BJ (cell line): ENCODE data around the gene CASP1. TPM values are rescaled to one million over a fixed set of nuclear protein-coding genes. Genes with fewer than 3 reads are reported as not detected.
"Not testable (repeated sequence)": the region's sequence is repeated elsewhere in the genome, so short reads cannot be mapped to it uniquely, and the experiment has no call there.

Source experiments
- CTCF ChIA-PET: fragments of 350-600 bp; formaldehyde crosslinking; extraction: SDS; loops from one replicate; lab custom pipeline; 2021; ENCODE audit warnings: antibody characterized with exemption, inconsistent platforms; lab: Yijun Ruan, JAX
- POLR2A ChIA-PET: fragments of 300-600 bp; sonication (Branson Sonifier 250); formaldehyde crosslinking; extraction: SDS; loops from one replicate; lab custom pipeline; 2021; ENCODE audit warnings: antibody characterized with exemption; lab: Charles Lee
- DNase-seq: peaks from one replicate; pipeline ENCODE4 v3.0.0-alpha.2; 2011; ENCODE audit warnings: low read depth
- H3K27me3 ChIP-seq: 2 replicates; pipeline ENCODE4 v1.6.0; 2011; ENCODE audit warnings: low read length; ENCODE audit not compliant: control insufficient read depth, insufficient read depth
- H3K36me3 ChIP-seq: 2 replicates; pipeline ENCODE4 v1.5.1; 2011; ENCODE audit warnings: low read length; ENCODE audit not compliant: control insufficient read depth, insufficient read depth
- H3K4me3 ChIP-seq: 2 replicates; pipeline ENCODE4 v1.5.1; 2011; ENCODE audit warnings: low read depth, mild to moderate bottlenecking, control low read depth, low read length
- polyA plus RNA-seq: library from polyadenylated mRNA; depleted of rRNA; stranded (reverse); fragments of >200 nt; gene quantifications from 2 replicates; pipeline ENCODE4 v1.2.3, GENCODE V29; 2011
- TF ChIP-seq, protein P1 (sequence below): IDR thresholded peaks from 2 replicates; pipeline ENCODE4 v1.5.1; 2011; ENCODE audit warnings: low read depth, mild to moderate bottlenecking, control low read depth, inconsistent platforms, low read length, moderate library complexity; ENCODE audit not compliant: insufficient read depth

The CASP1 gene
- polyA plus RNA-seq, 1 experiment = 5.1 TPM

DNA sequence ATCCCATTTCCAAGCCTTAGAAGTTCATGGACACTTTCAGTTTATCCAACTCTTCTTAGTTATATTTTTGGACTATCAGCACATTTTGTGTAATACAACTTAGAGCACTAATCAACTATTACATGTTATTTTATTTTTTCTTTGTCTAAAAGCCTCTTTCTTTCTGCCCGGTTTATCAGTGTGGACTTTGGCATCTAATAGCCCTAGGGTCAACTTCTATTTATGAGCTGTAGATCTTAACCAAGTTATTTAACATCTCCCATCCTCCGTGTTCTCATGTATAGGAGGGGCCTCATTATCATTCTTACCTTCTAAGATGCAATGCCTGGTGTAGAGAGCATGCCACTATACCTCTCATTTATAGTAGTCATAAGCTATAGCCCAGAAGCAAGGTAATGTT lies 5.8 kb upstream of the CASP1 start:
- no peak overlapping the region for H3K4me3 ChIP-seq
- POLR2A ChIA-PET = no interaction called here
- no peak for DNase-seq
- TF ChIP-seq, protein P1, sequence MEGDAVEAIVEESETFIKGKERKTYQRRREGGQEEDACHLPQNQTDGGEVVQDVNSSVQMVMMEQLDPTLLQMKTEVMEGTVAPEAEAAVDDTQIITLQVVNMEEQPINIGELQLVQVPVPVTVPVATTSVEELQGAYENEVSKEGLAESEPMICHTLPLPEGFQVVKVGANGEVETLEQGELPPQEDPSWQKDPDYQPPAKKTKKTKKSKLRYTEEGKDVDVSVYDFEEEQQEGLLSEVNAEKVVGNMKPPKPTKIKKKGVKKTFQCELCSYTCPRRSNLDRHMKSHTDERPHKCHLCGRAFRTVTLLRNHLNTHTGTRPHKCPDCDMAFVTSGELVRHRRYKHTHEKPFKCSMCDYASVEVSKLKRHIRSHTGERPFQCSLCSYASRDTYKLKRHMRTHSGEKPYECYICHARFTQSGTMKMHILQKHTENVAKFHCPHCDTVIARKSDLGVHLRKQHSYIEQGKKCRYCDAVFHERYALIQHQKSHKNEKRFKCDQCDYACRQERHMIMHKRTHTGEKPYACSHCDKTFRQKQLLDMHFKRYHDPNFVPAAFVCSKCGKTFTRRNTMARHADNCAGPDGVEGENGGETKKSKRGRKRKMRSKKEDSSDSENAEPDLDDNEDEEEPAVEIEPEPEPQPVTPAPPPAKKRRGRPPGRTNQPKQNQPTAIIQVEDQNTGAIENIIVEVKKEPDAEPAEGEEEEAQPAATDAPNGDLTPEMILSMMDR = no peak
- no peaks in the 10 kb centered on the region for H3K27me3 ChIP-seq
- CTCF ChIA-PET = no interaction called here
- H3K36me3 ChIP-seq = no peaks in the 10 kb centered on the region

DNA sequence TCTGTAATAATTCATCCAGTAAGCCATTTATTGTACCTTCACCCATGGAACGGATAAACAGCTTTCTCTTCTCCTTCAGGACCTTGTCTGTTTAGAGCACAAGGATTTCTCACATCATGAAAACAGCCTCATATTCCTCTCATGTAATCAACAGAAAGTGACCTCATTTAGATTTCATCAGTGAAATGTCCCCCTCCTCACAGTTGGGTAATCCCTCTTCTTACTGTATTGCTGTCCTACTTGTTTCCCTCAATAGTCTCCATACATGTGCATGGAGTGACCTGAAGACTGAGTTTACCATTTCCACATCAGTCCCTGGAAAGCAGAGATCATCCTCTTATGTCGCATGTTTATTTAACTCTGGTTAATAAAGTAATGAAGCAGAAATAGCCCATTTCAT lies 556 bp downstream of the CASP1 start:
- H3K4me3 ChIP-seq = peak overlapping the region; percentile 42
- not testable (repeated sequence) for DNase-seq, H3K36me3 ChIP-seq, H3K27me3 ChIP-seq
- ChIA-PET POLR2A (interaction anchor here (0.6 kb wide), 1 partner anchor 12 kb away, joined by 3 read pairs; no protein-coding TSS in a partner anchor), CTCF (interaction anchor here (1.4 kb wide), 1 partner anchor 12 kb away, joined by 3 read pairs; no protein-coding TSS in a partner anchor)

DNA sequence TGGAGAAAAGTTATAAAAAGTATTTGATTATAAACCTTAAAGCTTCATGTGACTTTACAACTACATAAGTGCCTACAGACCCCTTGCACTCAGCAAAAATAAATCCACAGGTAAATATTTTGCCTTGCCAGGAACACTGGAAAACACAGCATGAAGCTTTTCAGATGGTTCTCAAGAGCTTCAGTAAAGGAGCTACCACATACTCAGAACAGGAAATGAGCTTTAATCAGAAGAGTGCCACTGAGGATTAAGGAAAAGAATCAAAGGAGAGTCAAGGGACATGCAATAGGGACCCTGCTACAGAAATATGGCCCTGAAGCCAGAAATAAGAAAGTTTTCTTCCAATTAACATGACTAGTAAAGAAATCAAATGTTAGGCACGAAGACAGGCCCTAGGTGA lies 1.2 kb downstream of the CASP1 start:
- Histone ChIP-seq H3K27me3 (no peaks in the 10 kb centered on the region), H3K4me3 (no peak overlapping the region), H3K36me3 (peaks cover 2% of the 10 kb centered on the region; the same call in 1 of the 2 replicates)
- ChIA-PET POLR2A (interaction anchor here (0.6 kb wide), 1 partner anchor 13 kb away, joined by 3 read pairs; no protein-coding TSS in a partner anchor), CTCF (interaction anchor here (1.4 kb wide), 1 partner anchor 12 kb away, joined by 3 read pairs; no protein-coding TSS in a partner anchor)
- TF ChIP-seq, protein P1 = no peak
- no peak for DNase-seq

DNA sequence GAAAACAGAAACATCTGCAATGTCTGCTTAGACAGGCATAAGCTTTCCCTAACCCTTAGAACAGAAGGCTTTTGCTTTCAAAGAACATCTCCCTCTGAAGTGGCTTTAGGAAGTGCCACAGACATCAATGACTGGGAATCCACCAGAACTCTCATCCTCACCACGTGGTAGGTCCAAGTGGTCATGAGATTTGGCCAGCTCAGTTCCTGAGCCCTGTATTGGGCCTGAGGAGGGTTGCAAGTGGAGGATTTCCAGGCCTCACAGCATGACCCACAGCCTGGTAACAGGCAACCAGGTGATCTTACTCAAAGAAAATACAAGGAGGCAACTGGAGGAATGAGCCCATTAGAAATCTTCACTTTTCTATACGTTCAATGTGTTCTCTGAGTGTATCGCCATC lies 1.6 kb downstream of the CASP1 start:
- peaks cover 2% of the 10 kb centered on the region; the same call in 1 of the 2 replicates for H3K36me3 ChIP-seq
- DNase-seq = no peak
- no peaks in the 10 kb centered on the region for H3K27me3 ChIP-seq
- H3K4me3 ChIP-seq = no peak overlapping the region
- POLR2A ChIA-PET = no interaction called here
- CTCF ChIA-PET = interaction anchor here (1.4 kb wide), 1 partner anchor 13 kb away, joined by 3 read pairs; no protein-coding TSS in a partner anchor
- TF ChIP-seq, protein P1 = no peak

DNA sequence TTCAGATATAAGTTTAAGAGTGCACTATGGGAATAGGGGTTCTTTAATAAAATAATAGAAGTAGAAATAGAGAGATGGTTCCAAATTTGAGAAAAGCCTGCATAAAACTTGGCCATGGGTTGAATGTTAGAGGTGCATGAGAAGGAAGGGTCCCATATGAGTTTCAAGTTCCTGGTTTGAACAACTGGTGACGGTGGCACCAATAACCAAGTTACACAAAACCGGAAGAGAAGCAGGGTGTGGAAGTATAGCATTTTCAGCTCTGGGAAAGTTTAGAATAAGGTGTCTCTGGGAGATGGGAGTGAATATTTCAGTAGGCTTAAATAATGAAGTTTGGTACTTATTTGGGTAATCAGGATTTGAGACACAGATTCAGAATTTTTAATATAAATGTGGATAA lies 2.4 kb downstream of the CASP1 start:
- ChIA-PET POLR2A (no interaction called here), CTCF (no interaction called here)
- no peaks in the 10 kb centered on the region for H3K27me3 ChIP-seq
- H3K4me3 ChIP-seq = no peak overlapping the region
- DNase-seq = no peak
- peaks cover 2% of the 10 kb centered on the region; the same call in 1 of the 2 replicates for H3K36me3 ChIP-seq
- TF ChIP-seq, protein P1 = no peak

DNA sequence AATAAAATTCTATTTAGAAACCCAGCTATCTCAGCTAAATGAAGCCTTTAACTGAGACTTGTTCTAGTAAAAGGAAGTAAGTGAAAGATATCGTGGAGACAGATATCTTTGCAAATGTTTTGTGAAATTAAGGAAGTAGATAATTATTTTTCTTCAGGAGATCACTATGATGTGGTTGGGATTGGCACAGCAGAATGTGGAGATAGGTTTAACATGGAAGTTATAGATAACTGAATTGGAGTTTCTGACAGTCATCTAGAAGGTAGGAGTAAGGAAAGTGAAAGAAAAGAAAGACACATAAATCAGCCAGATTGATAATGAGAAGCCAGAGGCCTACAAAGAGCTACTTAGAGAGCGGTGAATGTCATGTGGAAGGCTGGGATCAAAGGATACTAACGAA lies 7.3 kb downstream of the CASP1 start:
- TF ChIP-seq, protein P1 = no peak
- POLR2A ChIA-PET = no interaction called here
- Histone ChIP-seq H3K36me3 (peaks cover 2% of the 10 kb centered on the region), H3K4me3 (no peak overlapping the region), H3K27me3 (no peaks in the 10 kb centered on the region)
- CTCF ChIA-PET = no interaction called here
- DNase-seq = no peak
